ENCODE results near the gene CORO7.
"Not testable (repeated sequence)": the region's sequence is repeated elsewhere in the genome, so short reads cannot be mapped to it uniquely, and the experiment has no call there.

CORO7 gene

DNA sequence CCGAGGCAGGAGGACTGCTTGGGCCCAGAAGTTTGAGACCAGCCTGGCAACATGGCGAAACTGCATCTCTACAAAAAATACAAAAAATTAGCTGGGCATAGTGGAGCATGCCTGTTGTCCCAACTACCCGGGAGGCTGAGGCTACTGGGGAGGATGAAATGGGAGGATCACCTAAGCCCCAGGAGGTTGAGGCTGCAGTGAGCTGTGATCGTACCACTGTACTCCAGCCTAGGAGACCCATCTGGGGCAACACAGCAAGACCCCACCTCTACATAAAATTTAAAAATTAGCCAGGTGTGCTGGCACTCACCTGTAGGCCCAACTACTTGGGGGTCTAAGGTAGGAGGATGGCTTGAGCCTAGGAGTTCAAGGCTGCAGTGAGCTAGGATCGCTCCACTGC lies 67.1 kb downstream of the CORO7 start:
- no peak for DNase-seq

DNA sequence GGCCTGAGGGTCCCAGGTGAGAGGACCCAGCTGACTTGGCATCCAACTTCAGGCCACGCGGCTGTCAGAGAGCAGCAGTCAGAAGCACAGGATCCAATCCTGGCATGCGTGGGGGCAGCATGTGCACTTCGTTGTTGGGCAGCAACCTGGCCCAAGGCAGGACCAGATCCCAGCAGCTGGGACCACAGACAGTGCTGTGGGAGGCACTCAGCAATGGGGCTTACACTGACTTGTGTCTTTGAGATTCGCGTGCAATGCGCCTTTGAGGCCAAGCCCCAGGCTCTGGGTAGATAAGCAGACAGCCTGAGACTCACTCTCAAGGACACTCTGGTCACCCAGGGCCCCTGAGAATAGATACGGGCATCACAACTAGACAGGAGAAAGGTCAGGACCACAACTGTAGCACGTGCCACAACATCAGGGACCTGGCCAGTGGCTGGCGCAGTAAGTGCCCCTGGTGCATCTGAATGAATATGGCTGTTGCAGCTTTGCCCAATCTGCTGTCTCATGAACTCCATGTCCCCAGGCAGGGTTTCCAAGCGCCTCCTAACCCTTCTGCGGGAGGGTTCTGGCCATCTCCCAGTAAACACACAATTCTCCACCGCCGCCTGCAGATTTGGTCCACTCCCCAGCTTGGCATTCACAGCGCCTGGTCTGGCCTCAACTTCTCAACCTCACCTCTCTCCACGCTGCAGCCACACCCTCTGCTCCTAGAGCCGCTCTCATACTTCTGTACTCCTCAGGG lies 68.5 kb downstream of the CORO7 start:
- DNase-seq = no peak

GRCh38 chr16:4347010-4347409 lies 69.4 kb downstream of the CORO7 start:
- no peak for DNase-seq

- DNase-seq = no peak
Measured at GRCh38 chr16:4345836-4346781, 70.3 kb downstream of the CORO7 start.

DNA sequence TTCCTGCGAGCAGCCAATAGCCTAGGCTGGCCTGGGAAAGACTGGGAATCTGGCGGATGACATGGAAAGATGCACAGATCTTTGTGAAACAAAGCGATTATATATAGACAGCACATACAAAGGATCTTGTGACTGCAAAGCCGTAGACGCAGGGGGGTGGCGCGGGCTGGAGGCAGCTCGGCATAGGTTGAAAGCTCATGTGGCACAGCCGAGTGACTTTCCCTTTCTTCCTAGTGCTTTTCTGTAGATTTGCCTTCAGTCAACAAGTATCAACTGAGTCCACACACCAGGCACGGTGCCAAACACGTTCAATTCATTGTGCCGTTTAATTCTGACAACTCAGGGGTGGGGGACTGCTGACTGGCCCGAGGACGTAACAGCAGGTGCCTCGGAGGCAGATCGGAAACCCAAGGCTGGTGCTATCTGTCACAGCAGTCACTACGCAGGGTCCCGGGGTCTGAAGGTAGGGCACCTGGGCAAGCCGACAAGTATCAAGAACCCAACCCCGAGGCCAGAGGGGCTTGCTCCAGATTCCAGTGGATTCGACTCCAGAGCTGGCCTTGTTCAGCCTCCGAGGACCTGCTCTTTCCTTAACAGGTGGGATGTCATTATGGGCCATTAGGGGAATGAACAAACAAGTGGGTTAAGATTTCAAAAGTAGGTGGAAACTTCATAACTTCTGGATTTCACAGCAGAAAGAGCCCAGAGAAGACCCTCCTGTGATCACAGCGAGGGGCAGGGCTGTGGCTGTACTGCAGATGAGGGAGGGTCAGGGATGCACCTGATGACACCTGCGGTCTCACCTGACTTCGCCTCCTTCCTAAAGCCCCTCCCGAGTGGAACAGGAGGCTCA lies 71.2 kb downstream of the CORO7 start:
- DNase-seq = no peak

DNA sequence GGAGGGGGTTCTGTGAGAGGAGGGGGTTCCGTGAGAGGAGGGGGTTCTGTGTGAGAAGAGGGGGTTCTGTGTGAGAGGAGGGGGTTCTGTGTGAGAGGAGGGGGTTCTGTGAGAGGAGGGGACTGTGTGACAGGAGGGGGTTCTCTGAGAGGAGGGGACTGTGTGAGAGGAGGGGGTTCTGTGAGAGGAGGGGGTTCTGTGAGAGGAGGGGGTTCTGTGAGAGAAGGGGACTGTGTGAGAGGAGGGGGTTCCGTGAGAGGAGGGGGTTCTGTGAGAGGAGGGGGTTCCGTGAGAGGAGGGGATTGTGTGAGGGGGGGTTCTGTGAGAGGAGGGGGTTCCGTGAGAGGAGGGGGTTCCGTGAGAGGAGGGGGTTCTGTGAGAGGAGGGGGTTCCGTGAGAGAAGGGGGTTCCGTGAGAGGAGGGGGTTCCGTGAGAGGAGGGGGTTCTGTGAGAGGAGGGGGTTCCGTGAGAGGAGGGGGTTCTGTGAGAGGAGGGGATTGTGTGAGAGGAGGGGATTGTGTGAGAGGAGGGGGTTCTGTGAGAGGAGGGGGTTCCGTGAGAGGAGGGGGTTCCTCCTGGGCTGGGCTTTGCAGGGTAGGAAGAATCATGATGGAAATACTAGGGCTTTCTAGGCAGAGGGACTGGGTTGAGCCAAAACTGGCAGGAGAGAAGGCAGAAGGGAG lies 72.0 kb downstream of the CORO7 start:
- DNase-seq = not testable (repeated sequence)

GRCh38 chr16:4342866-4343744 lies 73.3 kb downstream of the CORO7 start:
- DNase-seq = no peak

DNA sequence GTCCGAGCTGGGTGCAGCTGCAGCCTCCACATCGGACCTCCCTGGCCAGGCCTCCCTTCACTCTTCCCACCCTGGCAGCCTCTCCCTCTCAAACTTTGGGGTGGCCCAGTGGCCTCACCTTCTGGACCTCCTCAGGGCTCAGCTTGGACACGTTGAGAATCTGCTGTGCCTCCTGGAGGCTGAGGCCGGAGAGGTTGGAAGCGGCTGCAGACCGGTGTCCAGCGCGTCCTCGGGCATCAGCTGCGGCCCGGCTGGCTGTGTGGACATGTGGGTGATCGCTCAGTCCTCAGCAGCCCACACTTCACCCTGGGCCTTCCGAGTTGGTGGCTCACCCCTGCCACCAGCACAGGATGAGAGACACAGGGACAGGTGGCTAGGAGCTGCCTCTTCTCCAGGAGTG lies 75.1 kb downstream of the CORO7 start:
- DNase-seq = no peak

DNA sequence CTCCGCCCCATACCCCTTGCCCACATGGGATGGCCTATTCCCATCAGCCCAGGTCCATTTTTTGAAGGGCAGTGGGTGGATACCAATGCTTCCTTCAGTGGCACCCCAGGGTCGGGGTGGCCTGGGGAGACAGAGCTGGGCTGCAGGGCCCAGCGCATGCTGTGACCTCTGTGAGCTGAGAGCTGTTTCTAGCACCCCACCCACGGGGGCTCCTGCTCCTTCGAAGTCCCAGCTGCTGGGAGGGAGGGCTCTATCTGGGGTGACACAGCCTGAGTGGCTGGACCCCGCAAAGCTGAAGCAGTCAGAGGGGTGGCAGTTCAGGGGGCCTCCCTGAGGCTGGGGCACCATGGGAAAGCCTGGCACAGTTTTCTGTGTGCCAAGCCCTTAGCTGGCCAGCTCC lies 76.0 kb downstream of the CORO7 start:
- DNase-seq = no peak

- DNase-seq = no peak
Measured at GRCh38 chr16:4339909-4340308, 76.5 kb downstream of the CORO7 start.

GRCh38 chr16:4339455-4339854 lies 76.9 kb downstream of the CORO7 start:
- DNase-seq = no peak

DNA sequence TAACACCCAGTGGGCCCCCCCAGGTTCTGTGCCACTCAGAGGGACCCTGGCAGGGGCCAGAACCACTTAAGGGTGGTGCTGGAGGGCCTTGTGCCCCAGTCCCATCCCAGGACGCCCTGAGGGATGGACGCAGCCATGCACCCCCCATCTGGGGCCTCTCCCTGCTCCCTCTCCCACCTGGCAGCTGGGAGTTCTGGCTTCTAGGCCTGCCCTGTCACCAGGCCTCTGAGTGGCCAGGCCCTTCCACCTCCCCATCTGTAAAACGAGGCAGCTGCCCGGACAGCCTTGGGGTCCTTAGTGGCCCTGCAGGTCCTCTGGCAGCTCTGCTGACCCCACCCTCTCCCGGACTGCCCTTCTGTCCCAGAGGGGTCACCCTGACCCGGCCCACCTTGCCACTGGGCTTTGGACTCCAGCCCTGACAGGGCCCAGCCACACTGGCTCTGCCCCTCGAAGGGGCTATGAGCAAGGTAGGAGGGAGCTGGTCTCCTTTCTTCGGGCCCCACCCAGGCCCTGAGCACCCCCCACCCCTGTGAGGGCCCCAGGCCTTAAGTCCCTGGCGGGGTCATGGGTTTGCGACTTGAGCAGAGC lies 77.6 kb downstream of the CORO7 start:
- no peak for DNase-seq

- no peak for DNase-seq
Measured at GRCh38 chr16:4338125-4338582, 78.2 kb downstream of the CORO7 start.

DNA sequence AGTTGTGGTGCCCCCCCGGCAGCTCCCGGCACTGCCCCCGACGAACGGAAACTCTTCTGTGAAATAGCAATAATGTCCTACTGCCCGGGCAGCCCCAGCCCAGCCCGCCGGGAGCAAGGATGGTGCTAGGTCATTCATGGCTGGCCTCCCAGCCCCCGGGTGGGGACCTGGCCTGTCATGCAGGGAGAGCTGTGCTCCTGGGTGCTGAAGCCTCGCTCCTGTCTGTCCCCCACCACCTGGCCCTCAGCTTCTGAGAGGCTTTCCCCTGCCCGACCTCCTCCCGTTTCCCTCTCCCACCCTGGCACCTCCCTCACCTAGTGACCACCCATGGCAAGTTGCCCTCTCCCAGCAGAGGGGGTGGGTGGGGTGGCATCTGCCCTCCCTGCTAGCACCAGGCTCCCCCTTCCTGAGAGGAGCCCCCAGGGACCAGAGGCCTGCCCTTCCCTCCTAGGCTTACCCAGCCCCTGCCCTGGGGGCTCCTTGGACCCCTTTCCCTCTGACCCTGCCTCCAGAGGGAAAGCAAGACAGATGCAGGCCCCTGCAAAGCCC lies 78.8 kb downstream of the CORO7 start:
- no peak for DNase-seq

GRCh38 chr16:4336701-4337539 lies 79.5 kb downstream of the CORO7 start:
- DNase-seq = no peak

GRCh38 chr16:4334724-4335495 lies 81.5 kb downstream of the CORO7 start:
- no peak for DNase-seq

DNA sequence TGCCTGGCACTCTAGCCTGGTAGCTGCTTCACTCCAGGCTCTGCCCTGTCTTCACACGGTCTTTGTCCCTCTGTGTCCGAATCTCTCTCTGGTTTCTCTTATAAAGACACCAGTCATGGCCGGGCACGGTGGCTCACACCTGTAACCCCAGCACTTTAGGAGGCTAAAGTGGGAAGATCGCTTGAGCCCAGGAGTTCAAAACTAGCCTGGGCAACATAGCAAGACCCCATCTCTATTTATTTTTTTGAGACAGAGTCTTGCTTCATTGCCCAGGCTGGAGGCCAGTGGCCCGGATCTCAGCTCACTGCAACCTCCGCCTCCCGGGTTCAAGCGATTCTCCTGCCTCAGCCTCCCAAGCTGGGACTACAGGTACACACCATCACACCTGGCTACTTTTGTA lies 82.7 kb downstream of the CORO7 start:
- DNase-seq = not testable (repeated sequence)

GRCh38 chr16:4333308-4333638 lies 83.1 kb downstream of the CORO7 start:
- no peak for DNase-seq

Data from activated naive CD4-positive, alpha-beta T cell treated with anti-CD3 and anti-CD28 coated beads, Interleukin-2, amount 50 U/mL, for 16 hours (primary cell).